Gastroesophageal sphincter (tissue), 4 donors: ENCODE data around the gene OR52A1. TPM values are rescaled to one million over a fixed set of nuclear protein-coding genes. Genes with fewer than 3 reads are reported as not detected.

Experiments used
- ATAC-seq: fragments of 150-250 bp; one replicate; pipeline ENCODE4 v1.9.1; 2016; ENCODE audit warnings: mild to moderate bottlenecking, moderate library complexity
- H3K27ac ChIP-seq, 4 donors: fragments of 200-600 bp; sonication (generic) in 3 of 4; 1 replicate in 3 of 4; 2 replicates in 1 of 4; pipeline ENCODE4 v1.5.1; 2016 to 2019
- H3K27me3 ChIP-seq: fragments of 200-600 bp; sonication (generic); one replicate; pipeline ENCODE4 v1.5.1; 2019
- H3K36me3 ChIP-seq, 2 donors: fragments of 200-600 bp; sonication (generic); one replicate each; pipeline ENCODE4 v1.5.1; 2019; ENCODE audit warnings: control low read depth in 1 of 2
- H3K4me1 ChIP-seq, 3 donors: fragments of 200-600 bp; sonication (generic); 1 replicate in 2 of 3; 2 replicates in 1 of 3; pipeline ENCODE4 v1.5.1; 2016 to 2019; ENCODE audit warnings: control low read depth in 2 of 3
- H3K4me3 ChIP-seq, 2 donors: fragments of 200-600 bp; sonication (generic); one replicate each; pipeline ENCODE4 v1.5.1; 2019; ENCODE audit warnings: mild to moderate bottlenecking in 1 of 2, moderate library complexity in 1 of 2
- H3K9me3 ChIP-seq, 3 donors: fragments of 200-600 bp; sonication (generic); one replicate each; pipeline ENCODE4 v1.5.1; 2017 to 2019; ENCODE audit warnings: control low read depth in 2 of 3
- EP300 ChIP-seq: sonication (generic); formaldehyde crosslinking; IDR thresholded peaks from one replicate; pipeline ENCODE4 v1.6.1; 2017; ENCODE audit warnings: antibody characterized with exemption, mild to moderate bottlenecking
- POLR2A ChIP-seq, 2 donors: fragments of 450-650 bp; IDR thresholded peaks; one replicate each; pipeline ENCODE4 v1.6.1; 2017; ENCODE audit warnings: antibody characterized with exemption in 2 of 2, mild to moderate bottlenecking in 2 of 2, moderate library complexity in 1 of 2
- POLR2AphosphoS5 ChIP-seq: sonication (generic); formaldehyde crosslinking; IDR thresholded peaks from one replicate; pipeline ENCODE4 v1.6.1; 2017; ENCODE audit warnings: antibody characterized with exemption
- WGBS, 2 donors: methylation state at CpG; one replicate each; pipeline ENCODE4 v1.1.5; 2018; ENCODE audit warnings: low coverage in 1 of 2; 5-methylcytosine and 5-hydroxymethylcytosine counted together
- total RNA-seq, 4 donors: library from RNA; depleted of rRNA; stranded (reverse); fragments of >200 nt; gene quantifications; one replicate each; pipeline ENCODE4 v1.1.0, GENCODE V29; 2016
- TF ChIP-seq, protein P1 (sequence below), 4 experiments: fragments of 200-600 bp in 2 of 4; fragments of 450-650 bp in 2 of 4; sonication (generic) in 1 of 4; IDR thresholded peaks; one replicate each; pipeline ENCODE4 v1.5.1; 2017 to 2019; ENCODE audit warnings: antibody characterized with exemption in 4 of 4, mild to moderate bottlenecking in 2 of 4, moderate library complexity in 2 of 4

OR52A1 gene
- total RNA-seq, 4 donors from 2014 or later = not detected

DNA sequence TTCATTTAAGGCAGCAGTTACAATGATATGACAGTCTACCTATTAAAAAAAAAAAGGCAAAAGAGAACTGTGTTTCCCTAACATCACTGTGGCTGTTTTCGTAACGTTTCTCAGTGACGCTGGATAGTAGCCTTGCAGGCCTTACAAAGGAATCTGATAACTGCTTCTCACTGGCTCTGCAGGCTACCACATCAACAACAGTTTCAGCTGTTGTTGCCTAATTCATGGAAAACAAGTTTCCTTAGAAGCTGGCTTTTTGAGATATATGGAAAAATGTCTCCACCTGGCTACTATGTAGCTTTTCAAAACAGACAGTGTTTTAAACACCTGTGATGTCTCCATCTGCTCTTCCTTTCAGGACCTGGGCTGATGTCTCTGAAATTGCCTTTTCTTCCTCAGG is 42.2 kb upstream of the OR52A1 start:
- no peaks in the 10 kb centered on the region for H3K9me3 ChIP-seq
- no peak overlapping the region for H3K4me3 ChIP-seq
- TF ChIP-seq POLR2A (IDR thresholded peaks at IDR 0.05) (no peak), EP300 (no peak), POLR2AphosphoS5 (no peak)
- TF ChIP-seq, protein P1, sequence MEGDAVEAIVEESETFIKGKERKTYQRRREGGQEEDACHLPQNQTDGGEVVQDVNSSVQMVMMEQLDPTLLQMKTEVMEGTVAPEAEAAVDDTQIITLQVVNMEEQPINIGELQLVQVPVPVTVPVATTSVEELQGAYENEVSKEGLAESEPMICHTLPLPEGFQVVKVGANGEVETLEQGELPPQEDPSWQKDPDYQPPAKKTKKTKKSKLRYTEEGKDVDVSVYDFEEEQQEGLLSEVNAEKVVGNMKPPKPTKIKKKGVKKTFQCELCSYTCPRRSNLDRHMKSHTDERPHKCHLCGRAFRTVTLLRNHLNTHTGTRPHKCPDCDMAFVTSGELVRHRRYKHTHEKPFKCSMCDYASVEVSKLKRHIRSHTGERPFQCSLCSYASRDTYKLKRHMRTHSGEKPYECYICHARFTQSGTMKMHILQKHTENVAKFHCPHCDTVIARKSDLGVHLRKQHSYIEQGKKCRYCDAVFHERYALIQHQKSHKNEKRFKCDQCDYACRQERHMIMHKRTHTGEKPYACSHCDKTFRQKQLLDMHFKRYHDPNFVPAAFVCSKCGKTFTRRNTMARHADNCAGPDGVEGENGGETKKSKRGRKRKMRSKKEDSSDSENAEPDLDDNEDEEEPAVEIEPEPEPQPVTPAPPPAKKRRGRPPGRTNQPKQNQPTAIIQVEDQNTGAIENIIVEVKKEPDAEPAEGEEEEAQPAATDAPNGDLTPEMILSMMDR (IDR thresholded peaks at IDR 0.05) = no peak
- no peak overlapping the region for H3K27ac ChIP-seq
- no peak for ATAC-seq
- H3K36me3 ChIP-seq = no peaks in the 10 kb centered on the region
- no peaks in the 10 kb centered on the region for H3K27me3 ChIP-seq
- H3K4me1 ChIP-seq = no peaks in the 10 kb centered on the region
- WGBS, 2 donors = 50 to 67% methylated on average over 2 to 3 of the region's 3 CpGs

DNA sequence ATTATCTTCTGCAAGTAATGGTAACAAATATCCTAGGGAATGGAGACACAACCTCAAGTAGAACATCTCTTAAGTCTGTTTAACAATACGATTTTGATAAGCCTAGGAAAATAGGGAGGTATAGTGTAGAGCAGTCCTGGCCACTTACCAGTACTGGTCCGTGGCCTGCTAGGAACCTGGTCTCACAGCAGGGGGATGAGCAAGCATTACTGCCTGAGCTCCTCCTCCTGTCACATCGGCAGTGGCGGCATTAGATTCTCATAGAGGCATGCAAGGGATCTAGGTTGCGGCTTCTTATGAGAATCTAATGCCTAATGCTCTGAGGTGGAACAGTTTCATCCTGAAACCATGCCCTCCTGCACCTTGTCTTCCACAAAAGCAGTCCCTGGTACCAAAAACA is 41.5 kb upstream of the OR52A1 start:
- Histone ChIP-seq H3K36me3 (no peaks in the 10 kb centered on the region), H3K27me3 (no peaks in the 10 kb centered on the region), H3K27ac (no peak overlapping the region), H3K4me3 (no peak overlapping the region), H3K4me1 (no peaks in the 10 kb centered on the region), H3K9me3 (no peaks in the 10 kb centered on the region)
- 57 to 59% methylated on average over 4 to 5 of the region's 5 CpGs for WGBS, 2 donors
- TF ChIP-seq, protein P1 (IDR thresholded peaks at IDR 0.05) = no peak
- TF ChIP-seq POLR2A (IDR thresholded peaks at IDR 0.05) (no peak), EP300 (no peak), POLR2AphosphoS5 (no peak)
- no peak for ATAC-seq

DNA sequence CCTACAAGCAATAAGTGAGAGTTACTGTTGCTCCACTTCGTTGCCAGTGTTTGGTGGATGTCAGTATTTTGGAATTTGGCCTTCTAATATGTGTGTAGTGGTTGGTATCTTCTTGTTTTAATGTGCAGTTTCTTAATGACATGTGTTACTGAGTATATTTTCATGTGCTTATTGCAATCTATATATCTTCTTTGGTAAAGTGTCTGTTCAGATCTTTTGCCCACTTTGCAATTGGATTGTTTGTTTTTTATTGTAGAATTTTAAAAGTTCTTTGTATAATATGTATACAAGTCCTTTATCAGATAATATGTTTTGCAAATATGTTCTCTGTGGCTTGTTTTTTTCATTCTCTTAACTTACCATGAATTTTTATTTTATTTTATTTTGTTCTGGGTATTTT is 38.2 kb upstream of the OR52A1 start:
- no peaks in the 10 kb centered on the region for H3K27me3 ChIP-seq
- no peaks in the 10 kb centered on the region for H3K4me1 ChIP-seq
- H3K9me3 ChIP-seq = peaks cover 0 to 8% (median 0%) of the 10 kb centered on the region in 3 donors
- H3K36me3 ChIP-seq = no peaks in the 10 kb centered on the region
- WGBS, 2 donors = 0 to 9% methylated on average over 1 of the region's 1 CpG
- H3K27ac ChIP-seq = no peak overlapping the region
- no peak overlapping the region for H3K4me3 ChIP-seq
- TF ChIP-seq, protein P1 (IDR thresholded peaks at IDR 0.05) = no peak
- TF ChIP-seq POLR2AphosphoS5 (no peak), EP300 (no peak), POLR2A (IDR thresholded peaks at IDR 0.05) (no peak)
- ATAC-seq = no peak

DNA sequence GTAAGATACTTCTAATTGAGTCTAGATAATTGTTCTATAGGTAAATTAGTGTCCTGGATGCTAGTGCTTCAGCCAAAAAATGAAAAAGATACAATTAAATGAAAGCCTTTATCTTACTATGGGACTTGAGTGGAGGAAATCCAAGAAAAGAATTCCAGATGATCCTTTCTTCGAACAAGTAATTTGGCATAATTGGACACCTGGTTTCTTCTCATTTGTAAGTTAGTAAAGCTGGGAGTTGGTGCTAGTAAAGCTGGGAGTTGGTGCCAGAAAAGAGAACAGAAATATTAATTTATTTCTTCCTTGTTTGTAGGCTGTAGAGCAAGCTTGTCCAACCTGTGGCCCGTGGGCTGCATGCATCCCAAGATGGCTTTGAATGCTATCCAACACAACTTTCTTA is 33.6 kb upstream of the OR52A1 start:
- peaks cover 0 to 8% (median 0%) of the 10 kb centered on the region in 3 donors for H3K9me3 ChIP-seq
- TF ChIP-seq POLR2A (IDR thresholded peaks at IDR 0.05) = no peak
- TF ChIP-seq, protein P1 (IDR thresholded peaks at IDR 0.05) = no peak
- TF ChIP-seq EP300 = no peak
- no peak for TF ChIP-seq POLR2AphosphoS5
- H3K27ac ChIP-seq = no peak overlapping the region
- no peaks in the 10 kb centered on the region for H3K27me3 ChIP-seq
- ATAC-seq = no peak
- H3K4me3 ChIP-seq = no peak overlapping the region
- WGBS, 2 donors = 75 to 85% methylated on average over 2 of the region's 2 CpGs
- H3K4me1 ChIP-seq = no peaks in the 10 kb centered on the region
- no peaks in the 10 kb centered on the region for H3K36me3 ChIP-seq

DNA sequence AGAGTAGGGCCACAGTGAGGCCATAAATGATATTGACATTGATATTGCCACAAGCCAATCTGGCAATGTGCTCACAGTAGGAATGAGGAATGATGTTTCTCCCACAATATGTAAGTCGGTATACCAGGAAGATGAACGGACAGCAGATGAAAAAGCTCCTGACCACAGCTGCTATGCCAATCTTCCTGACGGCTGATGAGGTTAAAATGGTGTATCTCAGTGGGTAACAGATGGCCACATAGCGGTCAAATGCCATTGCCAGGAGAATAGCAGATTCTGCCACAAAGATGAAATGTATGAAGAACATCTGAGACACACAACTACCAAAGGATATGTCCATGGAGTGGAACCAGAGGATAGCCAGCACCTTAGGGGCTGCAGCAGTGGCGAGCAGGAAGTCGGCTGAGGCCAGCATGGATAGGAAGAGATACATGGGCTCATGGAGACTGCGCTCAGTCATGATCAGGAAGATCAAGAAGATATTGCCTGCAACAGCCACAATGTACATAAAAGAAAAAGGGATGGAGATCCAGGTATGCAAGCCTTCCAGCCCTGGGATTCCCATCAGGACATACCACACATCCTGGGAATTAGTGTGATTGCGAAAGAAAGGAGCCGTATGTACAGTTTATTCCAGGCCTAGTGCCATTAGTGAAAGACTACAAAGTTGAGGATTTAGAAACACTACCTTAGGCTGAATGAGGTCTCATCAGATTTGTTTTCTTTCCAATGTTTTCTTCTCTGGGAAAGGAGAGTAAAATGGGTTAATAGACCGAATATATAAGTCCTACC is 23.7 kb upstream of the OR52A1 start:
- Histone ChIP-seq H3K4me3 (no peak overlapping the region), H3K36me3 (no peaks in the 10 kb centered on the region), H3K27me3 (no peaks in the 10 kb centered on the region), H3K9me3 (no peaks in the 10 kb centered on the region), H3K4me1 (no peaks in the 10 kb centered on the region), H3K27ac (no peak overlapping the region)
- TF ChIP-seq EP300 = no peak
- TF ChIP-seq POLR2A (IDR thresholded peaks at IDR 0.05) = no peak
- TF ChIP-seq, protein P1 (IDR thresholded peaks at IDR 0.05) = no peak
- TF ChIP-seq POLR2AphosphoS5 = no peak
- WGBS, 2 donors = 77 to 80% methylated on average over 8 to 10 of the region's 10 CpGs
- ATAC-seq = no peak
